PFSK-1 (cell line): ENCODE results near the gene DSP.

ENCODE experiments used
- POLR2AphosphoS5 ChIP-seq: IDR thresholded peaks from 2 replicates; pipeline ENCODE4 v1.6.1; 2012; ENCODE audit warnings: low read depth, mild to moderate bottlenecking, control low read depth, low read length, moderate library complexity
- REST ChIP-seq, 2 experiments: IDR thresholded peaks; 2 replicates each; pipeline versions ENCODE4 v1.6.1 to v1.8.0; 2011 to 2012; ENCODE audit warnings: low read depth in 2 of 2, low read length in 2 of 2, control low read depth in 1 of 2, inconsistent platforms in 1 of 2, mild to moderate bottlenecking in 1 of 2, moderate library complexity in 1 of 2; ENCODE audit not compliant: insufficient read depth in 1 of 2
- SIN3A ChIP-seq: IDR thresholded peaks from 2 replicates; pipeline ENCODE4 v1.6.1; 2012; ENCODE audit warnings: mild to moderate bottlenecking, low read length, moderate library complexity, borderline replicate concordance; ENCODE audit not compliant: insufficient read depth
- TAF1 ChIP-seq: IDR thresholded peaks from 2 replicates; pipeline ENCODE4 v1.6.1; 2012; ENCODE audit warnings: low read length, control low read depth, borderline replicate concordance; ENCODE audit not compliant: insufficient read depth

GRCh38 chr6:7580537-7580926 lies 39.1 kb downstream of the DSP start:
- TF ChIP-seq TAF1, result no peak
- TF ChIP-seq POLR2AphosphoS5, result no peak
- TF ChIP-seq SIN3A, result no peak
- TF ChIP-seq REST (IDR thresholded peaks at IDR 0.05; ENCODE audit: insufficient read depth in 1 of 2, low read depth in 2 of 2, low read length in 2 of 2), result no peak
